Prostate gland (tissue), 2 donors: ENCODE measurements around the gene FRMPD2. TPM values are rescaled to one million over a fixed set of nuclear protein-coding genes. Genes with fewer than 3 reads are reported as not detected.

Experiments used
- DNase-seq: peaks from one replicate; pipeline ENCODE4 v3.0.0-alpha.2; 2019; ENCODE audit warnings: low spot score
- H3K27ac ChIP-seq, 2 donors: fragments of 200-600 bp; sonication (generic); 2 replicates each; pipeline ENCODE4 v1.5.1; 2017 to 2019
- H3K27me3 ChIP-seq: fragments of 200-600 bp; sonication (generic); replicated peaks from 2 replicates; pipeline ENCODE4 v1.5.1; 2019; ENCODE audit not compliant: insufficient read depth
- H3K36me3 ChIP-seq, 2 donors: fragments of 200-600 bp; sonication (generic); 1 replicate in 1 of 2; 2 replicates in 1 of 2; pipeline versions ENCODE4 v1.5.1 to v1.8.1; 2017 to 2019
- H3K4me1 ChIP-seq: fragments of 200-600 bp; sonication (generic); replicated peaks from 2 replicates; pipeline ENCODE4 v1.5.1; 2019
- H3K4me3 ChIP-seq, 2 donors: fragments of 200-600 bp; sonication (generic); 2 replicates each; pipeline ENCODE4 v1.5.1; 2017 to 2019
- H3K9me3 ChIP-seq: fragments of 200-600 bp; sonication (generic); 2 replicates; pipeline ENCODE4 v1.5.1; 2017
- POLR2A ChIP-seq: fragments of 450-650 bp; IDR thresholded peaks from one replicate; pipeline ENCODE4 v1.6.1; 2016; ENCODE audit warnings: antibody characterized with exemption, mild to moderate bottlenecking
- POLR2AphosphoS5 ChIP-seq: sonication (generic); formaldehyde crosslinking; IDR thresholded peaks from one replicate; pipeline ENCODE4 v1.6.1; 2017; ENCODE audit warnings: antibody characterized with exemption
- WGBS: methylation state at CpG from one replicate; pipeline ENCODE4 v1.1.5; 2018; 5-methylcytosine and 5-hydroxymethylcytosine counted together
- intact Hi-C: fragments of 100-400 bp; cut with DNase I; formaldehyde crosslinking; loops from one replicate; pipeline ENCODE4 v1.14.2; 2022
- total RNA-seq, 2 donors: library from RNA; depleted of rRNA; stranded (reverse); fragments of >200 nt; gene quantifications; one replicate each; pipeline ENCODE4 v1.1.0, GENCODE V29; 2016
- TF ChIP-seq, protein P1 (sequence below), 4 experiments: fragments of 200-600 bp in 2 of 4; fragments of 450-650 bp in 2 of 4; sonication (generic) in 2 of 4; IDR thresholded peaks; 1 replicate in 3 of 4; 2 replicates in 1 of 4; pipeline ENCODE4 v1.5.1; 2016 to 2019; ENCODE audit warnings: antibody characterized with exemption in 4 of 4, mild to moderate bottlenecking in 2 of 4, moderate library complexity in 2 of 4

FRMPD2 gene
- total RNA-seq, 2 donors from 2014 or later: 0.97 to 3.4 TPM

DNA sequence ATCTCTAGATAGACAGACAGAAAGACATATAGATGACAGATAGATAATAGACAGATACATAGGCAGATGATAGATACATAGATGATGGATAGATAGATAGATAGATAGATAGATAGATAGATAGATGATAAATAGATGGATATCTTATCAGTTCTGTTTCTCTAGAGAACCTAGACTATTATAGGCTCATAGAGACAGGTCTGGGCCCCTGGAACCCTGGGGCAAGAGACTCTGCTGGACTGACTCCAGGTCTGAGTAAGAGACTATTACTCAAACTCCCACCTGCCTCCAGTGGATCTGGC, 58.3 kb downstream of the FRMPD2 start:
- H3K9me3 ChIP-seq: no peaks in the 10 kb centered on the region
- DNase-seq: no peak
- H3K4me1 ChIP-seq: no peaks in the 10 kb centered on the region
- H3K27ac ChIP-seq: no peak overlapping the region
- intact Hi-C loops: no loop called here
- H3K4me3 ChIP-seq: no peak overlapping the region
- no peaks in the 10 kb centered on the region for H3K36me3 ChIP-seq
- TF ChIP-seq POLR2A: no peak
- no peak for TF ChIP-seq POLR2AphosphoS5
- TF ChIP-seq, protein P1, sequence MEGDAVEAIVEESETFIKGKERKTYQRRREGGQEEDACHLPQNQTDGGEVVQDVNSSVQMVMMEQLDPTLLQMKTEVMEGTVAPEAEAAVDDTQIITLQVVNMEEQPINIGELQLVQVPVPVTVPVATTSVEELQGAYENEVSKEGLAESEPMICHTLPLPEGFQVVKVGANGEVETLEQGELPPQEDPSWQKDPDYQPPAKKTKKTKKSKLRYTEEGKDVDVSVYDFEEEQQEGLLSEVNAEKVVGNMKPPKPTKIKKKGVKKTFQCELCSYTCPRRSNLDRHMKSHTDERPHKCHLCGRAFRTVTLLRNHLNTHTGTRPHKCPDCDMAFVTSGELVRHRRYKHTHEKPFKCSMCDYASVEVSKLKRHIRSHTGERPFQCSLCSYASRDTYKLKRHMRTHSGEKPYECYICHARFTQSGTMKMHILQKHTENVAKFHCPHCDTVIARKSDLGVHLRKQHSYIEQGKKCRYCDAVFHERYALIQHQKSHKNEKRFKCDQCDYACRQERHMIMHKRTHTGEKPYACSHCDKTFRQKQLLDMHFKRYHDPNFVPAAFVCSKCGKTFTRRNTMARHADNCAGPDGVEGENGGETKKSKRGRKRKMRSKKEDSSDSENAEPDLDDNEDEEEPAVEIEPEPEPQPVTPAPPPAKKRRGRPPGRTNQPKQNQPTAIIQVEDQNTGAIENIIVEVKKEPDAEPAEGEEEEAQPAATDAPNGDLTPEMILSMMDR (IDR thresholded peaks at IDR 0.05): no peak
- H3K27me3 ChIP-seq: no peaks in the 10 kb centered on the region

DNA sequence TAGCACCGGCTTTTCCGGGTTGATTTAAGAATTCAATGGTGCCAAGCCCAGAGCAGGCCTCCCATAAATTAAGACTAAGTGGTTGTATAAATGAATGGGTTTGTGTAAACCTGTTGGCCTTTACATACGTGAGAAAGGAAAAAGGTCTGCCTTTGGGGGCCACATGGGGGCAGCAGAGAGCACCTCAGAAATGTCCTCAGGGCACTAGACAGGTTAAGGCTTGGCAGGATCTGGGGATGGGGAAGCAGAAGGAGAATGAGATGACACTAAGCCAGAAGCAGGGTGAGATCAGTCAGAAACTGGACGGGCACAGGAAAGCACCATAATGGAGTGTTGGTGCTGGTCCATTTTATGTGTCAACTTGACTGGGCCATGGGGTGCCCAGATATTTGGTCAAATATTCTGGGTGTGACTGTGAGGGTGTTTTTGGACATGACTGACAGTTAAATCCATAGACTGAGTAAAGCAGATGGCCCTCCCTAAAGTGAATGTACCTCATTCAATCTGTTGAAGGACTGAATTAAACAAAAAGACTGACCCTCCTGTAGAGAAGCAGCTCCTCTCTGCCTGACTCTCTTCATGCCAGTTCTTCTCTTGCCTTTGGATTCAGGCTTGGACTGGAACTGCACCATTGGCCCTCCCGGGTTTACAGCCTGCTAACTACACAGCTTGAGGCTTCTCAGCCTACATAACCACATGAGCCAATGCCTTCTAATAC, 58.9 kb downstream of the FRMPD2 start:
- DNase-seq: peak; percentile 41

DNA sequence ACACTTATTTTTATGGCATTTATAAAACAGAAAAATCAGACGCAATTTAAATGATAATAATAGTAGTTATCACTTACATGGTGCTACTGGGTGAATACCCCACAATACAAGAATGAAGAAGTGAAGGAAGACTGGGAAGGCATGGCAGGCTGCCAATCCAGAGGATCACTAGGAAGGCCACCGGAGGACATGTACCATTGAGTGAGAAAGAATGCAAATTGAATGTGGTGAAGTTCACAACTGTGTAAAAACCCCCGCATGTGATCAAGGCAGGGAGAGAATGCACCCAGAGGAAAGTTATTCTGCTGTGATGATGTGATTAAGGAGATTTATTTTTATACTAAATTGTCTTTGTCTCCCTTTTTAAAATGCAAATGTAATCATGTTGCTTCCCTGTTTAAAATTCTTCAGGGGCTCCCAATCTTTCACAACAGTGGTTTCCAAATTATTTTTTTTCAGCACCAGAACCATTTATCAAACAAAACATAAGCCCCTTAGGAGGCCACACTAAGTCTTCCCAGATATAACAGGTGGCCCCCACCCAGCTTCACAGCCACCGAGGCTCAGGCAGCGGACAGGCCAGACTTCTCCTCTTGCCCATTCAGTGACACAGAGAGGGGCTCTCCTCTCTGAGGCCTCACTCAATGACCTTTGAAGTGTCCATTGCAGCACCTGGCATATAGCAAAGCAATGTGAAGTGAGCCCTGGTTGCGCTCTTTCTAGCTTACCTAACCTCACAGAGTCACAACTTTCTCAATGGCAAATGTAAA, 59.6 kb downstream of the FRMPD2 start:
- Histone ChIP-seq H3K27me3 (no peaks in the 10 kb centered on the region), H3K36me3 (no peaks in the 10 kb centered on the region), H3K27ac (no peak overlapping the region), H3K4me1 (no peaks in the 10 kb centered on the region), H3K9me3 (no peaks in the 10 kb centered on the region), H3K4me3 (no peak overlapping the region)
- TF ChIP-seq, protein P1 (IDR thresholded peaks at IDR 0.05): no peak
- no peak for TF ChIP-seq POLR2AphosphoS5
- no peak for TF ChIP-seq POLR2A
- WGBS: 86% methylated on average over 6 of the region's 6 CpGs
- DNase-seq: no peak
- intact Hi-C loops: no loop called here

More for the DNA sequence above, 58.9 kb downstream of the FRMPD2 start:
- H3K27ac ChIP-seq: no peak overlapping the region
- intact Hi-C loops: no loop called here
- H3K9me3 ChIP-seq: no peaks in the 10 kb centered on the region
- 50% methylated on average over 5 of the region's 5 CpGs for WGBS
- no peaks in the 10 kb centered on the region for H3K36me3 ChIP-seq
- H3K4me1 ChIP-seq: no peaks in the 10 kb centered on the region
- no peak overlapping the region for H3K4me3 ChIP-seq
- TF ChIP-seq POLR2AphosphoS5 (peak; percentile 45), POLR2A (no peak)
- TF ChIP-seq, protein P1 (IDR thresholded peaks at IDR 0.05): peak in 3 of 4 experiments; percentile 58 to 75 (median 67)
- H3K27me3 ChIP-seq: no peaks in the 10 kb centered on the region

DNA sequence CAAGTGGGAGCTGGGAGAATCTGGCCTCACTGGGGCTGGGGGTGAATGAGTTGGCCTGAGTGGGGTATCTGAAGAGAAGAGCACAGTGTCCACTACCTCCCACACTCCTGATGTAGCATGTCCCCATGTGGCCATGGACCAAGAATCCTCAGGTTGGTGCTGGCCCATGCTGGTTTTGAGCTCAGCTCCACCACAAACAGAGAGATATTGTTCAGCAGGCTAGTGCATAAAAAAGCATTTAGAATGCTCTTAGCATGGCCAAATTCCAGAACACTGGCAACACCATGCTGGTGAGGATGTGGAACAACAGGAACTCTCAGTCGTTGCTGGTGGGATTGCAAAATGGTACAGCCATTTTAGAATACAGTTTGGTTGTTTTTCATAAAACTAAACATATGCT, 61.4 kb downstream of the FRMPD2 start:
- H3K4me3 ChIP-seq: no peak overlapping the region
- no peak for DNase-seq
- intact Hi-C loops: no loop called here
- WGBS: 85% methylated on average over 1 of the region's 1 CpG
- no peak overlapping the region for H3K27ac ChIP-seq
- H3K9me3 ChIP-seq: no peaks in the 10 kb centered on the region
- H3K27me3 ChIP-seq: no peaks in the 10 kb centered on the region
- H3K36me3 ChIP-seq: no peaks in the 10 kb centered on the region
- TF ChIP-seq POLR2A (no peak), POLR2AphosphoS5 (no peak)
- TF ChIP-seq, protein P1 (IDR thresholded peaks at IDR 0.05): no peak
- H3K4me1 ChIP-seq: no peaks in the 10 kb centered on the region

DNA sequence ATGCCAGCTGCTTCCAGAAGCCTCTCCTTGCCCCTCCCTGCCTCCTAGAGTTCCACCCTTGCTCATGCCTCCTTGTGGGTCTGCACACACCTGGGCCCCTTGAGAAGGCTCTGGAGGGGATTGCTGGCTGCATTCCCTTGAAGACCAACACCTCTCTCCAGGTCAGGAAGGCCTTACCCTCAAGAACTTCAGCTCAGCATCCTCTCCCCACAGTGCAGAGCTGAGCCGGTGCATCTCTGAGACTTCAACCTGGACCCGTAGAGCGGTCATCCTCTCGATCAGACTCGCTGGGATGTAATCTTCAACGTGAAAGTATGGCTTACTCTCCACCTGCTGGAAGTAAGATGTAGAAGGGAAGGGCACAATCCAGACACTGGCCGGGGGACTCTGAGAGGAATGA, 62.7 kb downstream of the FRMPD2 start:
- H3K27ac ChIP-seq: no peak overlapping the region
- H3K27me3 ChIP-seq: no peaks in the 10 kb centered on the region
- DNase-seq: no peak
- no peaks in the 10 kb centered on the region for H3K9me3 ChIP-seq
- no peaks in the 10 kb centered on the region for H3K36me3 ChIP-seq
- no peak overlapping the region for H3K4me3 ChIP-seq
- H3K4me1 ChIP-seq: no peaks in the 10 kb centered on the region
- intact Hi-C loops: no loop called here
- TF ChIP-seq POLR2AphosphoS5 (no peak), POLR2A (no peak)
- TF ChIP-seq, protein P1 (IDR thresholded peaks at IDR 0.05): no peak
- WGBS: 91% methylated on average over 7 of the region's 7 CpGs
